OCI-LY3 (cell line): Measurements from ENCODE around the gene RARRES2.

ENCODE experiments used
- CTCF ChIP-seq: fragments of 200-600, 300-600 bp; sonication (generic); IDR thresholded peaks from 2 replicates; pipeline ENCODE4 v1.5.1; 2014; ENCODE audit warnings: antibody characterized with exemption, low read length, low read depth
- EZH2phosphoT487 ChIP-seq: fragments of 200-600 bp; shearing (Covaris generic); IDR thresholded peaks from 2 replicates; pipeline ENCODE4 v1.6.1; 2018; ENCODE audit warnings: antibody characterized with exemption, mixed run types, low read depth

GRCh38 chr7:150365673-150366398 lies 24.4 kb upstream of the RARRES2 start:
- TF ChIP-seq CTCF (no peak), EZH2phosphoT487 (no peak)
